Fibroblast of skin of left quadriceps (primary cell): Measurements from ENCODE around the gene RCSD1.
"Not testable (repeated sequence)": the region's sequence is repeated elsewhere in the genome, so short reads cannot be mapped to it uniquely, and the experiment has no call there.

Source experiments
- DNase-seq, 2 experiments: peaks; one replicate each; pipeline ENCODE4 v3.0.0-alpha.2; 2013; ENCODE audit warnings: low read depth in 2 of 2

Gene RCSD1, protein sequence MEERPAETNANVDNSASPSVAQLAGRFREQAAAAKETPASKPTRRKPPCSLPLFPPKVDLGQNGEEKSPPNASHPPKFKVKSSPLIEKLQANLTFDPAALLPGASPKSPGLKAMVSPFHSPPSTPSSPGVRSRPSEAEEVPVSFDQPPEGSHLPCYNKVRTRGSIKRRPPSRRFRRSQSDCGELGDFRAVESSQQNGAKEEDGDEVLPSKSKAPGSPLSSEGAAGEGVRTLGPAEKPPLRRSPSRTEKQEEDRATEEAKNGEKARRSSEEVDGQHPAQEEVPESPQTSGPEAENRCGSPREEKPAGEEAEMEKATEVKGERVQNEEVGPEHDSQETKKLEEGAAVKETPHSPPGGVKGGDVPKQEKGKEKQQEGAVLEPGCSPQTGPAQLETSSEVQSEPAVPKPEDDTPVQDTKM

DNA sequence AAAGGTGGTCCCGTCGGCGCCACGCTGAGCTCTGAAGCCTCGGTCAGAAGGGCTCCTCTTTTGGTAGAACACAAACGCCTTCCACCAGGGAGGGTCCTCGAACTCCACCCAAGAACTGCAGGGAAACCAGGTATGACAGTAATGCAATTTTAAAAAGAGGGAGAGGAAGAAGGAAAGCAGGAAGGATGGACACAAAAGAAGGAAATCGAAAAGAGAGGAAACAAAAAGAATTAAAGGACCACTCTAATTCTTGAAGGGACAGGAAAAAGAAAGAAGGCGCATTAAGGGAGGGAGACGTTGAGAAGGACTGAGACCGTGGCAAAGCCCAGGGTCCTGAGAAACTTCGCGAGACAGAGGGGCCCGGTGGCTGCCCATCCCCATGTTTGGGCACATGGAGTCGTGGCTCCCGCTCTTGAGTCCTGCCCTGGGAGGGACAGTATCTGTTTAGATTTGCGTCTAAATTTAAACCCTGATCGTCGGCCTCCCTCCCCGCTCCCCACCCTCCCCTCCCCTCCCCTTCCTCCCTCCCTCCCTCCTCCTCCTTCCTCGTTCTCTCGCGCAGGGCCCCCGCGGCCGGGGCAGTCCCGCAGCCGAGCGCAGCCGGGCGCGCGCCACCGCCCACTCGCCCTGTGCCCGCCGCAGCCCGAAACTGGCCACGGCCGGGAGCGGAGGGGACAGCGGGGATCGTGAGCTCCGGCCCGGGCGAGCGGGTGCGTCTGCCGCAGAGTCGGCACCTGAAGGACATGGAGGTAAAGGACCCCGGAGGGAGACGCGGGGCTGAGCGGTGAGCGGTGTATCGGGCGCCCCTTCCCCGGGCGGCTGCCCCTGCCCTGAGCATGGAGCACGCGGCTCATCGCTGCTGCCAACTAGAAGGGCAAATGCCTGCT lies at the start of gene RCSD1:
TSS of gene RCSD1 (plus strand) at position 552 of the 887 bp plus-strand sequence. CDS start at position 744, 192 bp downstream.
- no peak for DNase-seq

- no peak for DNase-seq
Measured at GRCh38 chr1:167582064-167582463, 48.0 kb upstream of the RCSD1 start.

DNA sequence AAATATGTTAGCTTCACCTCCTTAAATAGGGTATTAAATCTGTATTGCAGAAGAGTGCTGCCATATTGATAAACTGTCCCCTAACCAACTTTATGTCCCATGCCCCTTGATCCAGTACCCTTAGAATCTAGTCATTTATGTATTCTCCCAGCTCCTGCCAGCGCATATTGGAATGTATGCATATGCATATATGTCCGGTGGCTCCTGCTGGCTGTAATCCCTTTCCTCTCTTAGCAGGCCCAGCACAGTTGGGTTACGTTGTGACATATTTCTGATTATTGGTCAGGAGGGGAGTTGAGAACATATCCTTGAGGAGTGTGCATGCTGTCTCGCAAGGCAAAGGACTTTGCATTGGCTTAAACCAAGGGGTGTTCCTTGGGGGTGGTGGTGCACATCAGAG lies 47.3 kb upstream of the RCSD1 start:
- DNase-seq = no peak

- no peak for DNase-seq
Measured at GRCh38 chr1:167584581-167584980, 45.5 kb upstream of the RCSD1 start.

DNA sequence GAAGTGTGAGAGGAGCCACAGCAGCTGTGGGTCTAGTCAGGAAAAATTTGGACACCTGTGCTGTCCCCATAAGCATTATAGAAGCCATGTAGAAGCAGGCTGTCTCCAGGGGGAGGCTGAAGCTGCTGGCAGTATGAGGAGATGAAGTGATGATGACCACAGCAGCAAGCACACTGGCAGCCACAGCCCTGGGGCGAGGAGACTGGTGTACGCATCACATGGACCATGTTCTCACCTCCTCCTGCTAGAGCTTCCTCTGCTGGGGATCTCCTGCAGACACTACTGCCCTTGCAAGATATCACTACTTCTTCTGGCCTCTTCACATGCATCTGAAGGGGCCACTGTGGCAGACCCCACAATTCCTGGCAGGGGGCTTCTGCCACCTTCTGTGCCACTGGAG lies 42.7 kb upstream of the RCSD1 start:
- no peak for DNase-seq

- DNase-seq = no peak
Measured at GRCh38 chr1:167587872-167588271, 42.2 kb upstream of the RCSD1 start.

DNA sequence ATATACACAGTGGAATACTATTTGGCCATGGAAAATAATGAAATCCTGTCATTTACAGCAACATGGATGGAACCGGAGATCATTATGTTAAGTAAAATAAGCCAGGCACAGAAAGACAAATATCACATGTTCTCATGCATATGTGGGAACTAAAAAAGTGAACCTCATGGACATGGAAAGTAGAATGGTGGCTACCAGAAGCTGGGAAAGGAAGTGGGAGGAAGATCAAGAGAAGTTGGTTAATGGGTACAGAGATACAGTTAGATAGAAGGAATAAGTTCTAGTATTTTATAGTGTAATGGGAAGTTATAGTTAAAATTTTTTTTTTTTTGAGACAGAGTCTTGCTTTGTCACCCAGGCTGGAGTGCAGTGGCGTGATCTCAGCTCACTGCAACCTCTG lies 41.7 kb upstream of the RCSD1 start:
- DNase-seq = no peak

DNA sequence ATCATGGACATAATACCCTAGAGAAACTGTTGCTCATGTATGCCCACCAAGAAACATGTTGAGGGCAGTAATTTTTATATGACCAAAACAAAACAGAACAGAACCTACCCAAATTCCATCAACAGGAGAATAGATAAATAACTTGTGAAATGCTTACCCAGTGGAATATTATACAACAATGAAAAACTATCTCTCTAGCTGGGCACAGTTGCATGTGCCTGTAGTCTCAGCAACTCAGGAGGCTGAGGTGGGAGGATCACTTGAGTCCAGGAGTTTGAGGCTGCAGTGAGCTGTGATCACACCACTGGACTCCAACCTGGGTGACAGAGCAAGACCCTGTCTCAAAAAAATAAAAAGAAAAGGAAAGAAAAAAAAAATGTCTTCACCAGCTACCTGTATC lies 37.6 kb upstream of the RCSD1 start:
- DNase-seq = no peak

- DNase-seq = no peak
Measured at GRCh38 chr1:167593860-167594259, 36.2 kb upstream of the RCSD1 start.

GRCh38 chr1:167594822-167595221 lies 35.2 kb upstream of the RCSD1 start:
- DNase-seq = no peak

DNA sequence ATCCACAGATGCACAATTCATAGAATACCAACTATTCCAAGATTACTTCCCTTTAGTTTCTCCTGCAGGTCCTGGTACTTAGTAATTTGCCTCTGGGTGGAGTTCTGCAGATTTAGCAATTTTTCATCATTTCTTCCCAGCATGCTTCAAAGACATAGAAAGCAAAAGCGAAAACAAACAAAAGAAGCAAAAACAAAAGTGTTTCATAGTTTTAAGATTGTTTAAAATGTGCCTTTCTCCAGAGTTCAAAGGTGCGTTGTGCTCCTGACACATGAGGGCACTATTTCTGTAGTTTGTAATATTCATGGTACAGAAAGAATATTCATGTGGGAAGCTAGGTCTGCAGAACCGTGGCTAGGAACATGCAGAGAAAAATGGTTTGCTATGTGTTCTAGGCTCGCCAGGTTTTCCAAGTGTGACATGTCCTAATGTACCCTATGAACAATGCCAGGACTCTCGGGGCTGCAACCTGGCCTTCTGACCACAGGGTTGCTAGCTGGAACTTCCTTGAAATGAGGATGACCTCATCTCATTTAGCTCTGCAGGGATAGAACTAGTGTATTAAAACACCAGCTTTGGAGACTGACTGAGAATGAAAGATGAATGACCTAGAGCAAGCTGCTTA lies 30.0 kb upstream of the RCSD1 start:
- peak in 1 of 2 experiments; percentile 11 for DNase-seq

GRCh38 chr1:167601442-167602383 lies 28.3 kb upstream of the RCSD1 start:
- no peak for DNase-seq

- DNase-seq = no peak
Measured at GRCh38 chr1:167602840-167603239, 27.2 kb upstream of the RCSD1 start.

DNA sequence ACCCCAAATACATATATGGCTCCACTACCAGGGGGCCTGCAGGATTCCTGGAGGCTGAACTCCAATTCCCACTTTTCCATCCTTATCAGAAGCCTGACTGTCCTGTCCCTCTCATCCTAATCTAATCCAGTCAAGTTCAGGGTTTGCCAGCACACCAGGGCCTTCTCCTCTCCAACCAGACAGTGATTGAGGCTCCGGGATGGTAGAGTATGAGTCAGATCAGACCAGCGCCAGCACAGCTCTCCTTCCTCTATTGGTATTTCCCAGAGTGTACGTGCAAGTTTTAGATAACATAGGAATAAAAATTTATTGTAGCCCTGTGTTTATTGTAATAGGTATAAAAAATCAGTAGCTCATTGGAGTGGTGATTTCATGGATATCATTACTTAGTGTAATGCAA lies 24.5 kb upstream of the RCSD1 start:
- DNase-seq = no peak

DNA sequence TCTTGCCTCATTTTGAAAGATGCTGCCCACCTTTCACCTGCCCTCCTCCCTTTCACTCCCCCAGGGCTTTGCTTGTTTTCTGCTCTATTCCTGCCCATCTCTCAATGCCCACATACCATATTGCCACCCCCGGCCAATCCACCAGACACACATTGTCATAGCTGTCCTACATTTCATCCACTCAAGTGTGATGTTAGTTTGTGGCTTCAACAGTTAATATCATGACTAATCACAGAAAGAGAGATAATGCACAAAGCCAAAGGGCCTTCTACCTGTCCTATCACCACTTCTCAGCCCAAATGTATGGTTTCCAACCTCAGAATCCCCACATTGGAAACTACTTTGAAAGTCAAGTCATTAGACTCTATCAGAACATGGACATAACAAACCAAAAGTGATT lies 18.0 kb upstream of the RCSD1 start:
- DNase-seq = no peak

DNA sequence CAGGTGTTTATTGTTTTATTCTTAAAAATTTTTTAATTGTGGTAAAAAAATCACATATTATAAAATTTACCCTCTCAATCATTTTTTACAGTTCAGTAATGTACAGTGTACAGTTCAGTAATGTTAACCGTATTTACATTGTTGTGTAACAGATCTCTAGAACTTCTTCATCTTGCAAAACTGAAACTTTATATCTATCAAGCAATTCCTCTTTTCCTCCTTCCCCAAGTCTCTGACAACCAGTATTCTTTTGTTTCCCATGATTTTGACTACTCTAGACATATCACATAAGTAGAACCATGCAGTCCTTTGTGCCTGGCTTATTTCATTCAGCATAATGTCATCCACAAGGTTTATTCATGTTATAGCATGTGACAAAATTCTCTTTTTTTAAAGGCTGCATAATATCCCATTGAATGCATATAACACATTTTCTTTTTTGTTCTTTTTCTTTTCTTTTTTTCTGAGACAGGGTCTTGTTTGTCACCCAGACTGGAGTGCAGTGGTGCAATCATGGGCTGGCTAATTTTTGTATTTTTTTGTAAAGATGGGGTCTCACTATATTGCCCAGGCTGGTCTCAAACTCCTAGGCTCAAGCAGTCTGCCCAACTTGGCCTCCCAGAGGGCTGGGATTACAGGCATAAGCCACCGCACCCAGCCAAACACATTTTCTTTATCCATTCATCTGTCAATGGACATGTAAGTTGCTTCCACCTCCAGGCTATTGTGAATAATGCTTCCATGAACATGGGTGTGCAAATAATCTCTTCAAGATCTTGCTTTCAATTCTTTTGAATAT lies 17.2 kb upstream of the RCSD1 start:
- no peak for DNase-seq

GRCh38 chr1:167613984-167614383 lies 16.0 kb upstream of the RCSD1 start:
- not testable (repeated sequence) for DNase-seq

DNA sequence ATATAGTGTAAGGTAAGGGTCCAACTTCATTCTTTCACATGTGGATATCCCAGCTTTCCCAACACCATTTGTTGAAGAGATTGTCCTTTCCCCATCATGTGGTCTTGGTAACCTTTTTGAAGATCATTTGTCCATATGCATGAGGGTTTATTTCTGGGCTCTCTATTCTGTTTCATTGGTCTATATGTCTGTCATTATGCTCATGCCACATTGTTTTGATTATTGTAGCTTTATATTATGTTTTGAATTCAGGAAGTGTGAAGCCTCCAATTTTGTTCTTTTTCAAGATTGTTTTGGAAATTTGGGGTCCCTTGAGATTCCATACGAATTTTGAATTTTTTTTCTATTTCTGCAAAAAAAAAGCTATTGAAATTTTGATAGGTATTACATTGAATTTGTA lies 15.2 kb upstream of the RCSD1 start:
- no peak for DNase-seq

- DNase-seq = no peak
Measured at GRCh38 chr1:167616521-167616920, 13.5 kb upstream of the RCSD1 start.
